ENCODE measurements around the gene MTRR. TPM values are rescaled to one million over a fixed set of nuclear protein-coding genes. Genes with fewer than 3 reads are reported as not detected.

The MTRR gene
- total RNA-seq, 2 donors from 2014 or later, result 15.8 to 23.9 TPM

Other genes starting within 250 kb of the MTRR start
- gene CFAP90, start 18.0 kb upstream of the MTRR start, total RNA-seq, result 10 to 100 TPM in 1 of 2 donors, under 1 TPM in 1; 0.52 to 10.2 TPM
- gene FASTKD3, start 117 bp upstream of the MTRR start, total RNA-seq, result 1 to 10 TPM; 1.3 to 9.1 TPM

Measured in body of pancreas (tissue), 2 donors.